Dermis blood vessel endothelial cell (primary cell): ENCODE measurements around the gene NAV3. TPM values are rescaled to one million over a fixed set of nuclear protein-coding genes. Genes with fewer than 3 reads are reported as not detected.
"Not testable (repeated sequence)": the region's sequence is repeated elsewhere in the genome, so short reads cannot be mapped to it uniquely, and the experiment has no call there.

Source experiments
- DNase-seq: peaks from one replicate; pipeline ENCODE4 v3.0.0; 2010
- total RNA-seq: library from RNA; depleted of rRNA; stranded (reverse); fragments of >200 nt; gene quantifications from 2 replicates; pipeline ENCODE4 v1.2.3, GENCODE V29; 2014

The NAV3 gene
- total RNA-seq, 1 donor from 2014 or later, result 5.4 TPM

DNA sequence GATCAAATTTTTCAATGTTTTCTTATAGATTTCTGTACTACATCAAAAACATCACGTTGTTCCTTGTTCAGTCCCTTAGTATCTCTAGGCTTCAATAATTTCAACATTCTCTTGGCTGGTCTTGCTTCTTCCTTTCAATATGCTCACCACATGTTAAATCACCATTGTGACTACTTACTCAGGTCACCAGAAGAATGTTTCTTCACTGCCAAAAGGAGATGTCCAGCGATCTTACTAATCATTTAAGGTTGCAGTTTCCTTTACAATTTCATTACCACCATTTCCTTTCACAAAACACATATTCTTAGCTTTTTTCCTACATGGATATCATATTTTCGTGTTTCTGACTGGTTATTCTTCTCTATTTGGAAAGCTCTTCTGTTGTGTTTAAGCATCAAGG, 363.8 kb downstream of the NAV3 start:
- DNase-seq, result peak; percentile 64

DNA sequence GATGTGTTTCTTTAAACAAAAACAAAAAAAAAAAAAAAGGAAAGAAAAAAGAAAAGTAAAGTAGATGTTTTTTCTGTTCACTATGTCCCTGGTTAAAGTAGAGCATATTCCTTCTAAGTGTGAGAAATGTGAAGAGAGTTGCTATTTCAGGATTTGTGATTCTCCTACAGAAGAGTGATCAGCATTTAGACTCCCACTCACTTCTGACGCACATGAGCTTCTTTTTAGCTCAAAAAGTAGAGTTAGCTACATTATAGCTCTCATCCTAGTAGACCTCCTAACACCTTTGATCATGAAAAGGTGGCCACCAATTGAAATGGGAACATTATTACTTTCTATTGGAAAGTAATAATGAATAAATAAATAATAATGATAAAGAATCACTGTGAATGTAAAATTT, 368.2 kb downstream of the NAV3 start:
- DNase-seq, result no peak

DNA sequence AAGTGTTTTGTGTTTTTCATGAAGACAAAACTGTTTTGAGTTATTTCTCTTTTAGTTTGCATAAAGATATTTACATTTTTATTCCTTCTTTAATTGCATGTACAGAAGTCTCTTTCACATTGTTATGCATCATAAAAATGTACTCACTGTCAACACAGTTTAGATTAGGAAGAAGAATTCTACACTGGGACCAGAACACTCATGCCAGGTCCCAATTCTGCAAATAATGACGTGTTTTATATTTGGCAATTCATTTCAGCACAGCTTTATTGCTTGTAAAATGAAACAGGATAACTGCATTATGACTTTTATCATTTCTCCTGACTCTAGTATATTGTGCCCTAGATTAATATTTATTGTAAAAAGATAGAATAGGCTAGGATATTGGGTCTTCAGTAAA, 369.2 kb downstream of the NAV3 start:
- DNase-seq, result no peak

DNA sequence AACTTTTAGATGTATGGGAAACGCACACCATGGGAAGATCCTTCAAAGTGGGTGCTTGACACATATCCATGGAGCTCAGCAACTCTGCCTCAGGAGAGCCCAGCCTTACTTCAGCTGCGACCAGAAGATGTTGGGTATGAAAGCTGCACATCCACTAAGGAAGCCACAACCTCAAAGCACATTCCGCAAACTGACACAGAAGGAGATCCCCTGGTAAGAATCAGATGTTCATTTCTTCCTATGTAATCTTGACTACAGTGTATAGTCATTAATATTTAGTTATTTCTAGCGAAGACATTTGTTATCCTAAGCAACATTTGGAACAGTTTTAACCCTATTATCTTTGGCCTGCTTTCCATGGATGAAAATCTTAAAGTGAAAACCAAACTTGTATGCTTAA, 374.2 kb downstream of the NAV3 start:
- DNase-seq, result no peak

DNA sequence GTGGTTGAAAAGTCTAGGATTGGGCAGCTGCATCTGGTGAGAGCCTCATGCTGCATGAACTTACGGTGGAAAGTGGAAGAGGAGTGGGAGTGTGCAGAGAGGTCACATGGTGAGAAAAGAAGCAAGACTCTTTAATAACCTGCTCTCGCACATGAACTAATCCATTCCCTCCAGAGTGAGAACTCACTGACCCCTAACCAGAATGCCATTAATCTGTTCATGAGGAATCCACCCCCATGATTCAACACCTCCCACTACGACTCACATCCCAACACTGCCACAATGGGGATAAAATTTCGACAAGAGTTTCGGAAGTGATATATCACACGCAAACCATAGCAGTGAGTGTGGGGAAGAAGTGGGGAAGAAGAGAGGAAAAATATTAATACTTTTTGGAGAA, 377.4 kb downstream of the NAV3 start:
- DNase-seq, result no peak

GRCh38 chr12:78209846-78210505, 379.3 kb downstream of the NAV3 start:
- no peak for DNase-seq

- no peak for DNase-seq
Observed at GRCh38 chr12:78210506-78210860, 379.8 kb downstream of the NAV3 start.

GRCh38 chr12:78210894-78211302, 380.2 kb downstream of the NAV3 start:
- DNase-seq, result peak; percentile 14

DNA sequence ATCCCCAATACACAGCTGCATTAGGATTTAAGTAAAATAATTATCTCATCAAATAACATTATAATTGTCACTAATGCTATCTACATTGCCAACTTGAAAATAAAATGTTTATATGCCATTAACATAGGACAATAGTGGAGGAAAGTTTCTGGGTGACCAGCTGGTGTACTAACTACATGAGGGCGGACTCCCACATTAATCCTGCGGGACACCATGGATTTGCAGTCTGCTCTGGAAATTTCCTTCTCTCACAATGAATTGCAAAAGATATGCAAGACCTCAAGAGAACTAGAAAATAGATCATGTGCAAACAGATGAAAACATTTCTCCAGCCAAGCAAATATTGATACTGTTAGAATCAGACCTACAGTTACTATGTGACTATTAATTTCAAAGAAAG, 390.1 kb downstream of the NAV3 start:
- no peak for DNase-seq

GRCh38 chr12:78224154-78224553, 393.5 kb downstream of the NAV3 start:
- DNase-seq, result no peak

GRCh38 chr12:78226763-78227162, 396.1 kb downstream of the NAV3 start:
- no peak for DNase-seq

- peak; percentile 59 for DNase-seq
Observed at GRCh38 chr12:78229591-78230101, 399.0 kb downstream of the NAV3 start.

DNA sequence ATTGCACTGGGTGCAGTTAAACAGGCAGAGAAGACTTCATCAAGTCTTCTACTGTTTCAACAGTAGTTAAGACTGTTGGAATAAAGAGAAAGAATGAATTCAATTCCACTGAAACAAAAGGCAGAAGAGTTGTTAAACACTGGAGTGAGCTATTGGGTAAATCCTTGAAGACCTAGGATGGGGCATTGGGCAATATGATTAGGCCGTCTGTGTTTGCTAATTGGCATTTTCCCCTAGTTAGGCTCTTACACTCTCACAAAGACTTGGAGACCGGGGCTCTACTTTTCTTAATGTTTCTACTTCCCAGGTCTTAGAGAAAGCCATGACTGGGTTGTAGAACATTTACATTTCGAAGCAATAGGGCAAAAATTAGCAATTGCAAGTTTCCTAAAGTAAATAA, 402.1 kb downstream of the NAV3 start:
- no peak for DNase-seq

- DNase-seq, result no peak
Observed at GRCh38 chr12:78236264-78236663, 405.6 kb downstream of the NAV3 start.

DNA sequence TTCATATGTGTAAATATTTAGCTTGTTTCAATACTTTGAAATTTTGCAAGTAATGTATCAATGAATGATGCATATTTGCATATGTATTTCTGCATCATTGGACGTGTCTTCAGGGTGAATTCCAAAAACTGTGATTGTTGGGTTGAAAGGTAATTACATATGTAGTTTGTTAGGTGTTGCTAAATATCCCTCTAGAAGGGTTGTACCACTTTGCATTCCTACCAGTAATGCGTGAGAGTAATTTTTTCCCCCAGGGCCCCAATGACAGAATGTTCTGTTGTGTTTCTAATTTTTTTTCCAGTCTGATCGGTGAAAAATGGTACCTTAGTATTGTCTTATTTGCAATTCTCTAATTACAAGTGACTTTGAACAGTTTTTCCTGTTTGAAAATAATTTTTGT, 408.9 kb downstream of the NAV3 start:
- no peak for DNase-seq

- DNase-seq, result no peak
Observed at GRCh38 chr12:78240827-78241226, 410.1 kb downstream of the NAV3 start.

DNA sequence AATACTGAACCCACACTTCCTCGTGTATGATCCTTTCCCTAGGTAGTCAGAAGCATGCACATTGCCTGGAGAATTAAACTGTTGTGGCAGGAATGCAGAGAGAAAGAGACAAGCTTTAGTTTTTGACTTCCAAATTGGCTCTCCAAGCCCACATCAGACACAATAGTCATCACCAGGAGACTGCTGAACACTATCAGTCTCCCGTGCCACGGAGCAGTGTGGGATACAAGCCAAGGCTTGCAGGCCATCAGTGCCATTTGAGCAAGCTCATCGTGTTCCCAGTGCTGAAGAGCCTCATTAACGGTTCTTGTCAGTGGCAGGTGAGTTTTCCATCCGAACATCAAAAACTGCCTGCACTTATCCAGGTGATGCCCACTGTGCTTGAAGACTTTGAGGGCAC, 410.8 kb downstream of the NAV3 start:
- no peak for DNase-seq

DNA sequence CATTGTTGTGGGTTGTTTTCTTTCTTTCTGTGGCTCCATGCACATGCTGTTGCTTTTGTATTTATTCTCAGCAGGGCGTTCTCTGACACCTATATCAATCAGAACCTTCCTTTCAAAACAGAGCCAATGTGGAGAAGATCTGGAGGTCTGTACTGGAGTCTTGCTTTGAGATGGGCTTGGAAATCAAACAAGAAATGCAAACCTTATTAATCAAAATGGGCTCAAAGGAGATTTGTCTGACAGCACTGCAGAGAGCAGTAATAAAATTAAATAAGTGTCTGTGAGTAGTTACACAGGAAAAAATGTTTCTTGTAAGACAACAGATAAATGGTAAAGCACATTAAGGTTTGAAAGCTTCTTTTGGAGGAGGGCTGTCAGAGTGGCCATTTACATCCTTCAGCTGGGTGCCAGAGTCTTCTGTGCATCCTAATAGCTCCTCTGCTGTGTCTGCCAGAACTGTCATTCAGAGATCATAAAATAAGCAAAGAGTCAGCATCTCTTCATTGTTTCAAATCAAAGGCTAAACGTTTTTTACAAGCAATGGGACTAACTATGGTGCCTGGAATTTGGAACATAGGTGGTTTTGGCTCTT, 414.3 kb downstream of the NAV3 start:
- no peak for DNase-seq

DNA sequence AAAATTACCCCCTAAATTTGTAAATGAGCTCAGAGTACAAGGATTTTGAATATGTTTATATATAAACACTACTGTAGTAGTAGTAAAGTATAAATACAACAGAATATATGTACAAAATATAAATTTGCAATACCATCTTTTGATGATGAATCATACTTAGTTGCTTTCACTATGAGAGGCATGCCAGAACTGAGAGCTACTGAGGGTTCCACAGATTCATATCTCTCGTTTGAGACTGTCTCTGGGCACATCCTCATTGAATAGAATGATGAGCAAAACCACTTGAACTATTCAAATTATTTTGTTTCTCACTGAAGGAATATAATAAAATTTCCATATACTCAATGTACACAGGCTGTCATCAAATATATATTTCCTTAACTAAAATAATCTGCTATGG, 417.6 kb downstream of the NAV3 start:
- no peak for DNase-seq

GRCh38 chr12:78249578-78249977, 418.9 kb downstream of the NAV3 start:
- no peak for DNase-seq

DNA sequence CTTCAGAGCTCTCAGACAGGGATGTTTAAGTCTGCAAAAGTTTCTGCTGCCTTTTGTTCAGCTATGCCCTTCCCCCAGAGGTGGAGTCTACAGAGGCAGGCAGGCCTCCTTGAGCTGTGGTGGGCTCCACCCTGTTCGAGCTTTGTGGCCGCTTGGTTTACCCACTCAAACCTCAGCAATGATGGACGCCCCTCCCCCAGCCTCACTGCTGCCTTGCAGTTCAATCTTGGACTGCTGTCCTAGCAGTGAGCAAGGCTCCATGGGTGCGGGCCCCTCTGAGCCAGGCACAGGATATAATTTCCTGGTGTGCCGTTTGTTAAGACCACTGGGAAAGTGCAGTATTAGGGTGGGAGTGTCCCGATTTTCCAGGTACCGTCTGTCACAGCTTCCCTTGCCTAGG, 427.0 kb downstream of the NAV3 start:
- not testable (repeated sequence) for DNase-seq

DNA sequence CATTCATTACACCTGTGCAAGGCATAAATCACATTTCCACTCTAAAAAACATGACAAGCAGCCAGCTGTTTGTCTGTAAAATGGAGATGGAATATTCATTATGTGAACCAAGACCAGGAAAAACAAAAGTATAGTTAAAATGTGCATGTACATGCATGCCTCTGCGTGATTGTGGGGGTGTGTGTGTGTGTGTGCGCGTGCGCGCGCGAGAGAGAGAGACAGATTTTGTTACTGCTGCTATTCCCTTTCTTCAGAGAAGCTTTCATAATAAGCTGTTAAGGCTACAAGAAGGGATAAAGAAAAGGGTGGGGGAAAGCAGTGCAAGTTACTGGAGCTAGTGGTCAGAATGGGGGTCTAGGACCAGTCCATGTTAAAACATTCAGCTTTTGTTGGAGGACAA, 430.3 kb downstream of the NAV3 start:
- DNase-seq, result no peak

DNA sequence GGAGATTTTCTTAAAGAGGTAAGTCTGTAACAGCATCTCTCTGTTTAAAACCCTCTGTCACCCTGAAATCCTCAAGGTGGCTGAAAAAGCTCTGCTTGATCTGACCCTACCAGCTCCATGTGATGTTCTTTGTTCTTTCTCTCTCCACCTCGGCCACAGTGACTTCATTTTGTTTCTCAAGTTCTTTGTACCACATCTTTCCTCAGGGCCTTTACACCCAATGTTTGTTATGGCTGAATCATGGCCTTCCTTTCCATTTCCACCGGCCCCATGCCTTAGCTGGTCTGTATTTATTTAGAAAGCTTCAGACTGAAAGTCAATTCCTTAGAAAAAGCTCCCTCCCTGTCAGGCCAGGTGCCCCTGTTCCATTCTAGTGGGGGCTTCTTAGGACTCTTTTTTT, 431.2 kb downstream of the NAV3 start:
- DNase-seq, result no peak
